Activated T-cell treated with anti-CD3 and anti-CD28 coated beads, Interleukin-2, amount 50 U/mL, for 4 hours (primary cell): ENCODE data around the gene CKAP2L. TPM values are rescaled to one million over a fixed set of nuclear protein-coding genes. Genes with fewer than 3 reads are reported as not detected.

Experiments used
- ATAC-seq, 2 donors: fragments of 200-7000 bp; cut with Tn5 transposase; one replicate each; pipeline ENCODE4 v1.10.0; 2021
- DNase-seq: peaks from one replicate; pipeline ENCODE4 v3.0.0-alpha.2; 2020
- H3K27me3 Mint-ChIP-seq: one replicate; pipeline ENCODE4 v1.8.0; 2021; ENCODE audit warnings: low read depth, mixed read lengths
- H3K36me3 Mint-ChIP-seq: one replicate; pipeline ENCODE4 v1.8.0; 2022; ENCODE audit warnings: mixed read lengths; ENCODE audit not compliant: insufficient read depth
- H3K4me1 Mint-ChIP-seq: one replicate; pipeline ENCODE4 v1.8.0; 2021; ENCODE audit warnings: low read depth, mixed read lengths
- H3K4me3 Mint-ChIP-seq: one replicate; pipeline ENCODE4 v1.8.0; 2021; ENCODE audit warnings: mild to moderate bottlenecking, moderate library complexity, mixed read lengths
- H3K9me3 Mint-ChIP-seq: one replicate; pipeline ENCODE4 v1.8.0; 2021; ENCODE audit warnings: mixed read lengths
- total RNA-seq, 3 donors: library from RNA; stranded (reverse); gene quantifications; one replicate each; pipeline ENCODE4 v1.2.1, GENCODE V29; 2021

CKAP2L gene
- total RNA-seq, 3 donors from 2014 or later = 2.7 to 4.1 (median 3.2) TPM

- ATAC-seq = no peak
- no peak overlapping the region for H3K4me3 Mint-ChIP-seq
- H3K9me3 Mint-ChIP-seq = no peaks in the 10 kb centered on the region
Measured at GRCh38 chr2:112762276-112762675, 2.1 kb downstream of the CKAP2L start.

DNA sequence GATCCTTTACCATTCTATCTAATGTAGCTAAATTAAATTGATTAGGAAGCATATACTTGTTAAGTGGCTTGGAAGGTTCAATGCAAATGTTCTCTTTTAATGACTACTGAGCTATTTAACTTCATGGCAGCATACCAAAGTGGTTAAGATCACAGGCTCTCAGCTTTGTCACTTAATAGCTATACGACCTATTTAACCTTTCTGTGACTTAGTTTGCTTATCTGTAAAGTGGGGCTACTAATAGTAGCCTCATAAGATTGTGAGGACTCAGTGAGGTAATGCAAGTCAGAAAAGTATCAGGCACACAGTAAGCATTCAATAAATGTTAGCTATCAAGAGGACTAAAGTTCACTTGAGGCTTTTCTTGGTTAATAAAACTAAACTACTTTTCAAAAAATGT lies 4.3 kb downstream of the CKAP2L start:
- peaks cover 27% of the 10 kb centered on the region for H3K4me1 Mint-ChIP-seq
- DNase-seq (no peak), ATAC-seq (no peak)
- H3K4me3 Mint-ChIP-seq = no peak overlapping the region
- H3K36me3 Mint-ChIP-seq = no peaks in the 10 kb centered on the region
- H3K9me3 Mint-ChIP-seq = no peaks in the 10 kb centered on the region
- H3K27me3 Mint-ChIP-seq = no peaks in the 10 kb centered on the region

More at GRCh38 chr2:112762276-112762675, 2.1 kb downstream of the CKAP2L start:
- H3K4me1 Mint-ChIP-seq = peaks cover 26% of the 10 kb centered on the region
- no peaks in the 10 kb centered on the region for H3K27me3 Mint-ChIP-seq
- DNase-seq = no peak
- no peaks in the 10 kb centered on the region for H3K36me3 Mint-ChIP-seq

DNA sequence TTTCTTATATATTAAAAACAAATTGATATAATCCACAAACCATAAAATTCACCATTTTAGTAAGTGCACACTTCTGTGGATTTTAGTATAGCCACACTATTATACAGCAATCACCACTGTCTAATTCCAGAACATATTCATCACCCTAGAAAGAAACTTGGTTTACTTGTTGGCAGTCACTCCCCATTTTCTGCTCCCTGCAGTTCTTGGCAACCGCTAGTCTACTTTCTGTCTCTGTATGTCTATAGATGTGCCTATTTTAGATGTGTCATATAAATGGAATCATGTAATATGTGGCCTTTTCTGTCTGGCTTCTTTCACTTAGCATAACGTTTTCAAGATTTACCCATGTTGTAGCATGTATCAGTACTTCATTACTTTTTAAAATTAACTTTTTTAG lies 5.7 kb downstream of the CKAP2L start:
- Mint-ChIP-seq H3K4me1 (peaks cover 23% of the 10 kb centered on the region), H3K36me3 (no peaks in the 10 kb centered on the region), H3K27me3 (no peaks in the 10 kb centered on the region), H3K4me3 (no peak overlapping the region), H3K9me3 (no peaks in the 10 kb centered on the region)
- ATAC-seq = no peak
- no peak for DNase-seq

- H3K27me3 Mint-ChIP-seq = no peaks in the 10 kb centered on the region
- ATAC-seq = no peak
- H3K36me3 Mint-ChIP-seq = no peaks in the 10 kb centered on the region
- H3K4me1 Mint-ChIP-seq = peaks cover 20% of the 10 kb centered on the region
- H3K4me3 Mint-ChIP-seq = no peak overlapping the region
- H3K9me3 Mint-ChIP-seq = no peaks in the 10 kb centered on the region
- no peak for DNase-seq
Measured at GRCh38 chr2:112757265-112757664, 7.1 kb downstream of the CKAP2L start.

DNA sequence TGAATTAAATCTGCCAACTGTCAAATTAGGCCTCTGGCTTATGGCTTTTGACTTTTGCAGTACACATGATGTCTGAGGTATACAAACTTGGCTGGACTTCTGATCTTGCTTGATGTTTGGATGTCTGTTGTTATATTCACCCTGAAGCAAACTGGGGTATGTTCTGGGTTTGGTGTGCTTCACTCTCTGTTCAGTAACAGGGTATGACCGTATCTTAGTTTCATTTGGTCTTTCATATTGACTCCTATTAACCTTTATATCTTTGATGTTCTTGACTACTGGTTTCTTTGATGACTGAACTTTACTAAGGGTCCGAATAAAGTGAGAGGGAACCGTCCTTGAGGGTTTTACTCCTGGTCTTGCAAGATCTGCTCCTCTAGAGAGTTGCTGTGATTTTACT lies 8.2 kb downstream of the CKAP2L start:
- Mint-ChIP-seq H3K9me3 (no peaks in the 10 kb centered on the region), H3K27me3 (no peaks in the 10 kb centered on the region), H3K4me3 (no peak overlapping the region), H3K4me1 (peaks cover 22% of the 10 kb centered on the region), H3K36me3 (no peaks in the 10 kb centered on the region)
- ATAC-seq (no peak), DNase-seq (no peak)

GRCh38 chr2:112755444-112755843 lies 9.0 kb downstream of the CKAP2L start:
- Mint-ChIP-seq H3K4me3 (no peak overlapping the region), H3K9me3 (no peaks in the 10 kb centered on the region), H3K4me1 (peaks cover 24% of the 10 kb centered on the region), H3K36me3 (no peaks in the 10 kb centered on the region), H3K27me3 (no peaks in the 10 kb centered on the region)
- DNase-seq = no peak
- ATAC-seq = no peak

DNA sequence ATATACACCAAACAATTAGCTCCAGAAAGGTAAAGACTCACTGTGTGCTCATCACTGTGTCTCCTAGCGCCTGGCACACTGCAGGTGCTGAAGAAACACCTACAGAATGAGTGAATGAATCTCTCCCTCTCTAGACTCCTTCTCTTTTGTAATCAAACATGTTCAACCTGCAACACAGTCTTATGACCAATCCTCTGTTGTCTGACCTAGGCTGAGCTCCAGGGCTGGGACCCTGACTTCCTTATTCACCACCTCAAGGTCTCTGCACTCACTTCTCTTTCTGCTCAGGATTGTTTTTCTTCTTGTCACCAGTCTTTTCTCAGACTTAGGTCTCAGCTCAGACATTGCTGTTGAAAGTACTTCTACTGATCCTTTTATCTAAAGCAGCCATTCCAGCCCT lies 9.8 kb downstream of the CKAP2L start:
- H3K27me3 Mint-ChIP-seq = no peaks in the 10 kb centered on the region
- no peak for ATAC-seq
- DNase-seq = no peak
- no peaks in the 10 kb centered on the region for H3K9me3 Mint-ChIP-seq
- peaks cover 33% of the 10 kb centered on the region for H3K4me1 Mint-ChIP-seq
- H3K4me3 Mint-ChIP-seq = no peak overlapping the region
- H3K36me3 Mint-ChIP-seq = no peaks in the 10 kb centered on the region

DNA sequence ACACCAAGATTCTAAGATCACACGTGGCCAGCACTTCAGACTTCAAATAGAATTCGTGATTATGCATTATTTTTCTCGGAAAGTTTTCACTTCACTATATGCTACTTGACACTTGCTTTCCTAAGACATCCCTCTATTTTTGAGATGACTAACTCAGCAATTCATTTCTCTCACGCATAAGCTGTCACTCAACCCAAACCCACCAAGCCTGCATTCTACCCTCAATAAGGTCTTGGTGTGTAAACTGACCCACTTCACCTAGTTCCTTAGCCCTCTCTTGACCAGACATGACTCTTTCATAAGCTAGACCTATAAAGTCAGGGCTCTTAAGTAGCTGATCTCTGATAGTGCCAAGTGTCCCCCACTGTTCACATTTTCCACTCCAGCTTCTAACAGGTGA lies 11.7 kb downstream of the CKAP2L start:
- Mint-ChIP-seq H3K9me3 (no peaks in the 10 kb centered on the region), H3K4me3 (no peak overlapping the region), H3K27me3 (no peaks in the 10 kb centered on the region), H3K36me3 (no peaks in the 10 kb centered on the region), H3K4me1 (peaks cover 30% of the 10 kb centered on the region)
- DNase-seq (no peak), ATAC-seq (no peak)

- DNase-seq = no peak
- no peaks in the 10 kb centered on the region for H3K9me3 Mint-ChIP-seq
- no peaks in the 10 kb centered on the region for H3K36me3 Mint-ChIP-seq
- ATAC-seq = no peak
- H3K4me3 Mint-ChIP-seq = no peak overlapping the region
- no peaks in the 10 kb centered on the region for H3K27me3 Mint-ChIP-seq
- H3K4me1 Mint-ChIP-seq = peaks cover 30% of the 10 kb centered on the region
Measured at GRCh38 chr2:112751451-112752197, 12.8 kb downstream of the CKAP2L start.

GRCh38 chr2:112750560-112750843 lies 13.9 kb downstream of the CKAP2L start:
- H3K4me3 Mint-ChIP-seq = peak overlapping the region; percentile 68
- H3K36me3 Mint-ChIP-seq = no peaks in the 10 kb centered on the region
- ATAC-seq = peak in 1 of 2 donors; percentile 25
- DNase-seq = no peak
- H3K4me1 Mint-ChIP-seq = peaks cover 24% of the 10 kb centered on the region
- no peaks in the 10 kb centered on the region for H3K27me3 Mint-ChIP-seq
- no peaks in the 10 kb centered on the region for H3K9me3 Mint-ChIP-seq

GRCh38 chr2:112749755-112750559 lies 14.5 kb downstream of the CKAP2L start:
- H3K36me3 Mint-ChIP-seq = no peaks in the 10 kb centered on the region
- no peaks in the 10 kb centered on the region for H3K27me3 Mint-ChIP-seq
- H3K4me1 Mint-ChIP-seq = peaks cover 20% of the 10 kb centered on the region
- ATAC-seq (peak; percentile 85 to 89), DNase-seq (peak; percentile 75)
- peak overlapping the region; percentile 68 for H3K4me3 Mint-ChIP-seq
- no peaks in the 10 kb centered on the region for H3K9me3 Mint-ChIP-seq

GRCh38 chr2:112740527-112740926 lies 23.9 kb downstream of the CKAP2L start:
- Mint-ChIP-seq H3K27me3 (no peaks in the 10 kb centered on the region), H3K9me3 (no peaks in the 10 kb centered on the region), H3K4me1 (no peaks in the 10 kb centered on the region), H3K4me3 (no peak overlapping the region), H3K36me3 (peaks cover 2% of the 10 kb centered on the region)
- ATAC-seq = no peak
- no peak for DNase-seq

- Mint-ChIP-seq H3K4me3 (no peak overlapping the region), H3K27me3 (no peaks in the 10 kb centered on the region), H3K9me3 (no peaks in the 10 kb centered on the region), H3K36me3 (no peaks in the 10 kb centered on the region), H3K4me1 (no peaks in the 10 kb centered on the region)
- DNase-seq (no peak), ATAC-seq (no peak)
Measured at GRCh38 chr2:112737542-112738232, 26.7 kb downstream of the CKAP2L start.

GRCh38 chr2:112733871-112734270 lies 30.5 kb downstream of the CKAP2L start:
- no peaks in the 10 kb centered on the region for H3K36me3 Mint-ChIP-seq
- ATAC-seq (no peak), DNase-seq (no peak)
- no peak overlapping the region for H3K4me3 Mint-ChIP-seq
- H3K9me3 Mint-ChIP-seq = no peaks in the 10 kb centered on the region
- no peaks in the 10 kb centered on the region for H3K27me3 Mint-ChIP-seq
- no peaks in the 10 kb centered on the region for H3K4me1 Mint-ChIP-seq

DNA sequence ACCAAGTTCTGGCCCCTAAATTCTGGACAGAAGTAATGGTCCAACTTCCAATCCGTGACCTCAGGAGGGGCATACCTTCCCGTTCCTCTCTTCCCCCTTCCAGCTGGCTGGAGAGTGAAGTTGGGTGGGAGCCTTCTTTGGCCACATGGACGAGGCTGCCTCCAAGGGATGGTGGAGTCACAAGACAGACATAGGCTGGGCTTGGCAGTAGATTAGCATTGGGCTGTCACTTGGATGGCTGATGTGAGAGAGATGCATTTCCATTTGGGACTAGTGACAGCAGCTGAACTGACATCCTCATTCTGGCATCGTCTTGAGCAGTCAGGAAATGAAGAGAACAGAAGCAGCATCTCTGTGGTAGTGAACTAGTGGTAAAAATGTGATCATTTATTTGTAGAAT lies 31.0 kb downstream of the CKAP2L start:
- Mint-ChIP-seq H3K4me1 (no peaks in the 10 kb centered on the region), H3K27me3 (no peaks in the 10 kb centered on the region)
- ATAC-seq = no peak

More for the DNA sequence above, 31.0 kb downstream of the CKAP2L start:
- H3K9me3 Mint-ChIP-seq = no peaks in the 10 kb centered on the region
- H3K36me3 Mint-ChIP-seq = no peaks in the 10 kb centered on the region
- no peak overlapping the region for H3K4me3 Mint-ChIP-seq
- no peak for DNase-seq
